Colonic mucosa (tissue), 4 donors: ENCODE data around the gene LDLRAD2. TPM values are rescaled to one million over a fixed set of nuclear protein-coding genes. Genes with fewer than 3 reads are reported as not detected.

Experiments used
- DNase-seq: peaks from one replicate; pipeline ENCODE4 v3.0.0-alpha.2; 2020
- H3K27ac ChIP-seq: fragments of 200-600 bp; one replicate; pipeline ENCODE4 v1.8.0; 2021
- H3K27me3 ChIP-seq: fragments of 200-600 bp; one replicate; pipeline ENCODE4 v1.8.0; 2021
- H3K36me3 ChIP-seq: fragments of 200-600 bp; one replicate; pipeline ENCODE4 v1.8.0; 2021
- H3K4me1 ChIP-seq: fragments of 200-600 bp; one replicate; pipeline ENCODE4 v1.8.0; 2021; ENCODE audit warnings: mild to moderate bottlenecking
- H3K4me3 ChIP-seq: fragments of 200-600 bp; one replicate; pipeline ENCODE4 v1.8.0; 2021
- H3K9ac ChIP-seq, 2 donors: one replicate each; pipeline ENCODE4 v1.7.0; 2013; ENCODE audit warnings: control low read depth in 2 of 2, low read depth in 2 of 2, low read length in 2 of 2
- H3K9me3 ChIP-seq: fragments of 200-600 bp; one replicate; pipeline ENCODE4 v1.8.0; 2021
- intact Hi-C: fragments of 100-400 bp; cut with DNase I; formaldehyde crosslinking; loops from one replicate; pipeline ENCODE4 v1.14.1; 2022
- total RNA-seq, 2 donors: library from RNA; stranded (reverse); fragmentation: NEBNext Ultra II Directional in 1 of 2; extraction: Animal tissue kit (Norgen Biotek cat#: 25700) in 1 of 2; gene quantifications; one replicate each; pipeline ENCODE4 v1.2.1, GENCODE V29; 2021
- TF ChIP-seq, protein P1 (sequence below): fragments of 200-600 bp; IDR thresholded peaks from one replicate; pipeline ENCODE4 v1.8.0; 2022; ENCODE audit warnings: antibody characterized with exemption, mild to moderate bottlenecking
- donor health status: healthy.
- donor health status: DM: no; HTN: no; CAD: no.
- donor health status: DM: no; HTN: no; CAD: no.

LDLRAD2 gene
- total RNA-seq, 2 donors from 2014 or later, result 0.08 to 0.25 TPM

DNA sequence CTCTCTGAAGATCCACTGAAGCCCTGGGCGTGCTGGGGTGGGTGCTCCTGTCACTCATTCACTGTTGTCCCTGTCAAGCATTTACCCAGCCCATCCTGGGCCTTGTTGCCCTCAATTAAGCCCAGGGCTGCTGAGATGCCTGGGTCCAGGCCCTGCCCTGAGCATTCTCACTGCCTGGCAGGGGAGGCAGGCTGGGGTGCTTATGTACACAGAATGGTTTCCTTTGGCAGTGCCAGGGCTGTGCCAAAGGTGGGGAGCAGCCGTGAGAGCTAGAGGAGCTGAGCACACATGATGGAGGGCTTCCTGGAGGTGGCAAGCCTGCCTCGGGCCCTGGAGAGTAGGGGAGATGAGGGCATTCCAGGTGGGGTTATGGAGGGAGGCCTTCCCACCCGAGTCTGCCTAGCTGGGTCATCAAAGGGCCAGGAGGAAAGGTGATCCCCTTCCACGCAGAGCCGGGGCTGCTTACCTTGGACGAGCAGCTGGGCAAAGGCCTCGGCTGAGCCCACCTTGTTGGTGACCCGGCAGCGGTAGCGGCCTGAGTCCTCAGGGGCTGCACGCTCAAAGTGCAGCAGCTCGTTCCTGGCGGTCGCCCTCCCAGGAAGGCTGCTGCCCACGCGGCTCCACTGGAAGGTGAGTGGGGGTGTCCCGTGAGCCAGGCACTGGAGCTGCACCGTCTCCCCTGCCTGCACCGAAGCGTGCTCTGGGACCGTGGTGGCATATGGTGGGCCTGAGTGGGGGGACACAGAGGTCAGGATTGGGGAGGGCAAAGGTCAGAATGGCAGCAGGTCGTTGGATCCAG is 26.5 kb downstream of the LDLRAD2 start:
- no peak overlapping the region for H3K4me3 ChIP-seq

GRCh38 chr1:21839337-21840037 is 27.4 kb downstream of the LDLRAD2 start:
- intact Hi-C loops, result no loop called here
- Histone ChIP-seq H3K36me3 (peaks cover 16% of the 10 kb centered on the region), H3K4me3 (no peak overlapping the region), H3K9me3 (no peaks in the 10 kb centered on the region), H3K4me1 (no peaks in the 10 kb centered on the region), H3K27ac (no peak overlapping the region), H3K9ac (no peak overlapping the region), H3K27me3 (no peaks in the 10 kb centered on the region)
- TF ChIP-seq, protein P1, sequence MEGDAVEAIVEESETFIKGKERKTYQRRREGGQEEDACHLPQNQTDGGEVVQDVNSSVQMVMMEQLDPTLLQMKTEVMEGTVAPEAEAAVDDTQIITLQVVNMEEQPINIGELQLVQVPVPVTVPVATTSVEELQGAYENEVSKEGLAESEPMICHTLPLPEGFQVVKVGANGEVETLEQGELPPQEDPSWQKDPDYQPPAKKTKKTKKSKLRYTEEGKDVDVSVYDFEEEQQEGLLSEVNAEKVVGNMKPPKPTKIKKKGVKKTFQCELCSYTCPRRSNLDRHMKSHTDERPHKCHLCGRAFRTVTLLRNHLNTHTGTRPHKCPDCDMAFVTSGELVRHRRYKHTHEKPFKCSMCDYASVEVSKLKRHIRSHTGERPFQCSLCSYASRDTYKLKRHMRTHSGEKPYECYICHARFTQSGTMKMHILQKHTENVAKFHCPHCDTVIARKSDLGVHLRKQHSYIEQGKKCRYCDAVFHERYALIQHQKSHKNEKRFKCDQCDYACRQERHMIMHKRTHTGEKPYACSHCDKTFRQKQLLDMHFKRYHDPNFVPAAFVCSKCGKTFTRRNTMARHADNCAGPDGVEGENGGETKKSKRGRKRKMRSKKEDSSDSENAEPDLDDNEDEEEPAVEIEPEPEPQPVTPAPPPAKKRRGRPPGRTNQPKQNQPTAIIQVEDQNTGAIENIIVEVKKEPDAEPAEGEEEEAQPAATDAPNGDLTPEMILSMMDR, result no peak
- no peak for DNase-seq

More for the DNA sequence above, 26.5 kb downstream of the LDLRAD2 start:
- TF ChIP-seq, protein P1, result no peak
- no peaks in the 10 kb centered on the region for H3K9me3 ChIP-seq
- intact Hi-C loops, result no loop called here
- H3K36me3 ChIP-seq, result peaks cover 16% of the 10 kb centered on the region
- H3K4me1 ChIP-seq, result no peaks in the 10 kb centered on the region
- no peak overlapping the region for H3K27ac ChIP-seq
- H3K27me3 ChIP-seq, result no peaks in the 10 kb centered on the region
- H3K9ac ChIP-seq, result no peak overlapping the region
- no peak for DNase-seq

DNA sequence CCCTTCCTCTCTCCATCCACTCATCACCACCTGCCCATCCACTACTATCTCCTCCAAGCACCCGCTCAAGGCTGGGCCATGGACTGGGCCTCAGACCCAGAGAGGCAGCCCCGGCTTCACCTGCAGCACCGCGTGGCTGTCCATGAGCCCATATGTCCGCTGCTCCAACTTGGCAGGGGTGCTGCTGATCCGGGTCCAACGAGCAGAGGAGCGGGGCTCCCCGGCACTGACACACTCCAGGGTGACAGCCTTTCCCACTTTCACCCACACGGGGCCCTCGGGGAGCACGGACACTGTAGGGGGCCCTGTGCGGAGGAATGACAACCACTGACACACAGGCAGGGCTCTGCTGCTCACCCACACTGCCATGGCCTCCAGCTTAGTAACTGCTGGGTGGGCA is 28.9 kb downstream of the LDLRAD2 start:
- intact Hi-C loops, result no loop called here
- TF ChIP-seq, protein P1, result no peak
- H3K27ac ChIP-seq, result no peak overlapping the region
- H3K4me3 ChIP-seq, result no peak overlapping the region
- no peak for DNase-seq
- no peaks in the 10 kb centered on the region for H3K27me3 ChIP-seq
- no peaks in the 10 kb centered on the region for H3K4me1 ChIP-seq
- no peak overlapping the region for H3K9ac ChIP-seq
- peaks cover 12% of the 10 kb centered on the region for H3K36me3 ChIP-seq
- H3K9me3 ChIP-seq, result no peaks in the 10 kb centered on the region

DNA sequence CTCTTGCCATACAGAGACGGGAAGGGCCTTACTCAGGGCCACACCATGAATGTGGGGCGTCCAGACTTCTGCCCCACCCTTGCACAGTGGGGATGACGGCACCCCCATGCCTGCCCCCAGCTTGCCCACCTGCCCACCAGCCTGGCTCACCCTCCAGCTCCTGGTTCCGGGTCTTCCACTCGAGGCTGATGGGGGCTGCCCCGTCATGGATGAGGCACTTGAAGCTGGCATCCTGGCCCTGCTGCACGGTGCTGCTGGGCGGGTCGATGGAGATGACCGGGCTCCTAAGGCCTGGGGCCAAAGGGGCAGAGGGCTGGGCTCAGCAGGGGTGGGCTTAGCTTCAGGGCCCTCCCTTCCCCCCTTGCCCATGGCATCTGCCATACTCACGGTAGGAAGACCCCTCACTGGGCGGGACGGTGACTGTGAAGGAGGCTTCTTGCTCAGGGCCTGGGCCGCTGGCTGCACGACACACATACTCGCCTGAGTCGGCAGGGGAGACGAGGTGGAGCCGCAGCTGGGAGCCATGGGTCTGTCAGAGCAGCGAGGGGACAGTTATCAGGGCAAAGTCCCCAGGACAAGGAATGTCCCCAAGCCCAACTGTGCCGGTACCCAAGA is 29.9 kb downstream of the LDLRAD2 start:
- H3K36me3 ChIP-seq, result peaks cover 12% of the 10 kb centered on the region
- no peaks in the 10 kb centered on the region for H3K9me3 ChIP-seq
- TF ChIP-seq, protein P1, result no peak
- no peak overlapping the region for H3K4me3 ChIP-seq
- intact Hi-C loops, result no loop called here
- no peak for DNase-seq
- H3K27me3 ChIP-seq, result no peaks in the 10 kb centered on the region
- no peak overlapping the region for H3K9ac ChIP-seq
- no peaks in the 10 kb centered on the region for H3K4me1 ChIP-seq
- H3K27ac ChIP-seq, result no peak overlapping the region

DNA sequence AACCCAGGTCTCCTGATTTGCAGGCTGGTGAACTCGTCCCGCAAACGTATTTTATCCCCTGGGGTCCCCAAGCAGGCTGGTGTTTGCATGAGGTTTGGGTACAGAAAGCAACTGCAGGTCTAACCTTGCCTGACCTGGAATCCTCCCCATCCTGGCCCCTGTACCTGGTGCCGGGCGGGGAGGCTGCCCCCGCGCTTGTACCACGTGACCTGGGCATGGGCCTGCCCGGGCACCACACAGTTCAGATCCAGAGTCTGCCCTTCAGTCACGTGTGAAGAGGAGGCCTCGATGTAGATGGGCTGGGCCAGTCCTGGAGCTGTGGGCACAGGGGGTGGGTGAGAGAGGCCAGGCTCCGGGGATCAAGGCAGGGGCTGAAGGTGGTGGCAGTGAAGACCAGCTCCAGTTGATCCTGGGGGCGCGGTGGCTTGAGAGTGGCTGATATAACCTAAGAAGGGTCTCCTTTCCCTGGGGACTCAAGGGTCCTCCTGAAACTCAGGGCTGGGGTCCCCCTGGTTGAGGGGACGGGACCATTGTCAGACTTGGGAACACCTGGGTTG is 30.6 kb downstream of the LDLRAD2 start:
- H3K9me3 ChIP-seq, result no peaks in the 10 kb centered on the region
- H3K4me3 ChIP-seq, result no peak overlapping the region
- no peaks in the 10 kb centered on the region for H3K27me3 ChIP-seq
- DNase-seq, result no peak
- no peaks in the 10 kb centered on the region for H3K4me1 ChIP-seq
- TF ChIP-seq, protein P1, result no peak
- H3K36me3 ChIP-seq, result peaks cover 12% of the 10 kb centered on the region
- intact Hi-C loops, result no loop called here
- H3K9ac ChIP-seq, result peak overlapping the region in 1 of 2 donors; percentile 37
- no peak overlapping the region for H3K27ac ChIP-seq
